ENCODE results near the gene NYAP2.

Gene NYAP2

DNA sequence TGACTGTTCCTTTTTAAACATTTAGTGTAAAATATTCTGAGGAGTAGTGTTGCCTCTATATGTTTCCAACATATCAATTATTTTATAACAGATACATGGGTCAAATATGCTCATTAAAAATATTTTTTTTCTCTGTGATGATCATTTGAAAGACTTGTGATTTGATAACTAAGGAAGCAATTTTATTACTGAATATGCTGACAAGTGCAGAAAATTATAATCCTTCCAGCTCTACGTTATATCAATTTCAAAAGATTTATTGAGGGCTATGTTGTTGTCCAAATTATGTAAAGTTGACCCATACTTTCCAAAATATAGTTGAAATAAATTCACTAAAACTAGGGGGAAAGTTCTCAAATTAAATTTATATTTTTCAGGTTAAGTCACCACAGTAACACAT lies 290.6 kb downstream of the NYAP2 start:
- Mint-ChIP-seq H3K4me1 (no peaks in the 10 kb centered on the region), H3K27ac (no peak overlapping the region), H3K4me3 (no peak overlapping the region), H3K9me3 (no peaks in the 10 kb centered on the region), H3K36me3 (ENCODE audit: low read depth) (no peaks in the 10 kb centered on the region), H3K27me3 (ENCODE audit: low read depth) (no peaks in the 10 kb centered on the region)
- TF ChIP-seq CTCF (IDR thresholded peaks at IDR 0.05; ENCODE audit: unreplicated experiment in 3 of 3), result no peak

- Mint-ChIP-seq H3K36me3 (ENCODE audit: low read depth) (no peaks in the 10 kb centered on the region), H3K27me3 (ENCODE audit: low read depth) (no peaks in the 10 kb centered on the region), H3K27ac (no peak overlapping the region), H3K4me3 (no peak overlapping the region), H3K4me1 (no peaks in the 10 kb centered on the region), H3K9me3 (no peaks in the 10 kb centered on the region)
- TF ChIP-seq CTCF (IDR thresholded peaks at IDR 0.05; ENCODE audit: unreplicated experiment in 3 of 3), result no peak
Observed at GRCh38 chr2:225691711-225692110, 292.2 kb downstream of the NYAP2 start.

- no peaks in the 10 kb centered on the region for H3K36me3 Mint-ChIP-seq (ENCODE audit: low read depth)
- H3K27me3 Mint-ChIP-seq (ENCODE audit: low read depth), result no peaks in the 10 kb centered on the region
- H3K9me3 Mint-ChIP-seq, result no peaks in the 10 kb centered on the region
- no peak for TF ChIP-seq CTCF (IDR thresholded peaks at IDR 0.05; ENCODE audit: unreplicated experiment in 3 of 3)
- H3K4me1 Mint-ChIP-seq, result no peaks in the 10 kb centered on the region
- no peak overlapping the region for H3K27ac Mint-ChIP-seq
- no peak overlapping the region for H3K4me3 Mint-ChIP-seq
Observed at GRCh38 chr2:225693259-225693658, 293.7 kb downstream of the NYAP2 start.

- Mint-ChIP-seq H3K4me1 (no peaks in the 10 kb centered on the region), H3K27ac (no peak overlapping the region), H3K36me3 (ENCODE audit: low read depth) (no peaks in the 10 kb centered on the region), H3K27me3 (ENCODE audit: low read depth) (no peaks in the 10 kb centered on the region), H3K4me3 (no peak overlapping the region), H3K9me3 (no peaks in the 10 kb centered on the region)
- no peak for TF ChIP-seq CTCF (IDR thresholded peaks at IDR 0.05; ENCODE audit: unreplicated experiment in 3 of 3)
Observed at GRCh38 chr2:225694664-225695063, 295.2 kb downstream of the NYAP2 start.

DNA sequence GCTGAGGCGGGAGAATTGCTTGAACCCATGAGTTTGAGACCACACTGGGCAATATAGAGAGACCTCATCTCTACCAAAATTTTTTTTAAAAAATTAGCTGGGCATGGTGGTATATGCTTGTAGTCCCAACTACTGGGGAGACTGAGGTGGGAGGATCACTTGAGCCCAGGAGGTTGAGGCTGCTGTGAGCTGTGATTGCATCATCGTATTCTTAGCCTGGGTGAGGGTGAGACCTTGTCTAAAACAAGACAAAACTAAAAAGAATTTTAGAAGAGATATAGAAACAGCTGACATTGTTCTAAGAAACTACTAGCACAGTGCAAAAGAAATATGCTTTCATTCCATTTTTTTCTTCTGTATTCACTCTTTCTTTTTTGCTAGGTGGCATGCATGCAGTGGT lies 298.4 kb downstream of the NYAP2 start:
- no peaks in the 10 kb centered on the region for H3K36me3 Mint-ChIP-seq (ENCODE audit: low read depth)
- no peak overlapping the region for H3K27ac Mint-ChIP-seq
- no peak for TF ChIP-seq CTCF (IDR thresholded peaks at IDR 0.05; ENCODE audit: unreplicated experiment in 3 of 3)
- H3K4me1 Mint-ChIP-seq, result no peaks in the 10 kb centered on the region
- no peaks in the 10 kb centered on the region for H3K9me3 Mint-ChIP-seq
- H3K4me3 Mint-ChIP-seq, result no peak overlapping the region
- no peaks in the 10 kb centered on the region for H3K27me3 Mint-ChIP-seq (ENCODE audit: low read depth)
